Eye (tissue), 1 donor: ENCODE results near the gene CPT1A.

Experiments
- DNase-seq: peaks from one replicate; pipeline ENCODE4 v3.0.0-alpha.2; 2015

Gene CPT1A

GRCh38 chr11:68852628-68853027 is 10.9 kb upstream of the CPT1A start:
- no peak for DNase-seq

GRCh38 chr11:68848429-68848828 is 6.7 kb upstream of the CPT1A start:
- DNase-seq, result no peak

- DNase-seq, result no peak
Observed at GRCh38 chr11:68847395-68847794, 5.7 kb upstream of the CPT1A start.

- no peak for DNase-seq
Observed at GRCh38 chr11:68845351-68846002, 3.8 kb upstream of the CPT1A start.

GRCh38 chr11:68844801-68845200 is 3.1 kb upstream of the CPT1A start:
- no peak for DNase-seq

- DNase-seq, result no peak
Observed at GRCh38 chr11:68844376-68844775, 2.7 kb upstream of the CPT1A start.

- DNase-seq, result peak; percentile 67
Observed at GRCh38 chr11:68843703-68844312, 2.1 kb upstream of the CPT1A start.

- DNase-seq, result peak; percentile 36
Observed at GRCh38 chr11:68843052-68843561, 1.4 kb upstream of the CPT1A start.

- peak; percentile 20 for DNase-seq
Observed at GRCh38 chr11:68842427-68843051, 823 bp upstream of the CPT1A start.

GRCh38 chr11:68840661-68841653 is 759 bp downstream of the CPT1A start:
- peak; percentile 67 for DNase-seq

GRCh38 chr11:68839911-68840641 is 1.6 kb downstream of the CPT1A start:
- peak; percentile 74 for DNase-seq

- peak; percentile 98 for DNase-seq
Observed at GRCh38 chr11:68839054-68839865, 2.5 kb downstream of the CPT1A start.

GRCh38 chr11:68838572-68838964 is 3.1 kb downstream of the CPT1A start:
- DNase-seq, result no peak

- no peak for DNase-seq
Observed at GRCh38 chr11:68837583-68838571, 3.8 kb downstream of the CPT1A start.

- DNase-seq, result no peak
Observed at GRCh38 chr11:68835749-68836148, 6.0 kb downstream of the CPT1A start.

- no peak for DNase-seq
Observed at GRCh38 chr11:68835328-68835727, 6.4 kb downstream of the CPT1A start.

GRCh38 chr11:68832476-68833181 is 9.1 kb downstream of the CPT1A start:
- DNase-seq, result no peak

- no peak for DNase-seq
Observed at GRCh38 chr11:68831124-68831523, 10.6 kb downstream of the CPT1A start.

- DNase-seq, result no peak
Observed at GRCh38 chr11:68829581-68829980, 12.1 kb downstream of the CPT1A start.
